WTC11 (cell line): ENCODE results near the gene TRIM38.

Source experiments
- CTCF ChIP-seq: fragments of 200-600 bp; IDR thresholded peaks from 2 replicates; pipeline ENCODE4 v1.8.0; 2022; ENCODE audit warnings: antibody characterized with exemption
- FOXP1 ChIP-seq: sonication (generic); formaldehyde crosslinking; IDR thresholded peaks from 2 replicates; pipeline ENCODE4 v1.8.0; 2022; ENCODE audit warnings: missing genetic modification reagents, mild to moderate bottlenecking, moderate library complexity, borderline replicate concordance
- IRF2 ChIP-seq: sonication (generic); formaldehyde crosslinking; IDR thresholded peaks from 2 replicates; pipeline ENCODE4 v1.8.0; 2022; ENCODE audit warnings: low read depth, missing genetic modification reagents, borderline replicate concordance
- NR1H2 ChIP-seq: sonication (generic); formaldehyde crosslinking; IDR thresholded peaks from 2 replicates; pipeline ENCODE4 v1.9.0; 2021; ENCODE audit warnings: mild to moderate bottlenecking, moderate library complexity, missing genetic modification reagents
- NR2C2 ChIP-seq: sonication (generic); formaldehyde crosslinking; IDR thresholded peaks from 2 replicates; pipeline ENCODE4 v1.8.0; 2022; ENCODE audit warnings: mild to moderate bottlenecking, missing genetic modification reagents
- SOX15 ChIP-seq: fragments of 250-450 bp; sonication (Bioruptor Pico); IDR thresholded peaks from 2 replicates; pipeline ENCODE4 v1.9.0; 2021; ENCODE audit warnings: mild to moderate bottlenecking
- USF2 ChIP-seq: sonication (generic); formaldehyde crosslinking; IDR thresholded peaks from 2 replicates; pipeline ENCODE4 v1.8.1; 2023; ENCODE audit warnings: mild to moderate bottlenecking, missing genetic modification reagents, moderate library complexity
- ZNF138 ChIP-seq: sonication (generic); formaldehyde crosslinking; conservative IDR thresholded peaks from 2 replicates; pipeline ENCODE4 v1.8.1; 2022; ENCODE audit warnings: mild to moderate bottlenecking, moderate library complexity, missing genetic modification reagents
- ZNF281 ChIP-seq: sonication (generic); formaldehyde crosslinking; IDR thresholded peaks from 2 replicates; pipeline ENCODE4 v1.8.0; 2023; ENCODE audit warnings: mild to moderate bottlenecking, missing genetic modification reagents
- TF ChIP-seq, protein P1 (sequence below): sonication (generic); formaldehyde crosslinking; IDR thresholded peaks from 2 replicates; pipeline ENCODE4 v1.8.1; 2023; ENCODE audit warnings: mild to moderate bottlenecking, missing genetic modification reagents

DNA sequence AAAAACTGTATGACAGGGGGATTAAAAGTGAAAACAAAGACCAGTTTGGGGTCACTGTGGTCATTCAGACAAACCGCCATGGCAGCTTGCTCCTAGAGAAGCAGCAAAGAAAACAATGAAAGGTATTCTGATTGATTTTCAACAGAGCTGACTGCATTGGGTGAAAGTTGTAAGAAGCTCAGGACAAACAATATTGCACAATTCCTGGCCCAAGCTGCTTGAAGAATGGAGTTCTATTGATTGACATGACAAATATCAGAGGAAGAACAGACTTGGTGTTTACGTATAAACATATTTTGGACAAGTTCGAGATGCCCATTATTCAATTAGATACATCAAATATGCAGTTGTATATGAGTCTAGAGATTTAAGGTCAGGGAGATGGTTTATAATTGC lies 62.0 kb downstream of the TRIM38 start:
- TF ChIP-seq NR2C2 (CRISPR knock-in tag) (no peak), USF2 (CRISPR knock-in tag) (no peak), CTCF (no peak), FOXP1 (no peak), NR1H2 (CRISPR knock-in tag) (no peak), ZNF281 (CRISPR knock-in tag) (no peak), IRF2 (no peak), SOX15 (CRISPR knock-in tag) (no peak), ZNF138 (CRISPR knock-in tag) (no peak)
- TF ChIP-seq, protein P1, sequence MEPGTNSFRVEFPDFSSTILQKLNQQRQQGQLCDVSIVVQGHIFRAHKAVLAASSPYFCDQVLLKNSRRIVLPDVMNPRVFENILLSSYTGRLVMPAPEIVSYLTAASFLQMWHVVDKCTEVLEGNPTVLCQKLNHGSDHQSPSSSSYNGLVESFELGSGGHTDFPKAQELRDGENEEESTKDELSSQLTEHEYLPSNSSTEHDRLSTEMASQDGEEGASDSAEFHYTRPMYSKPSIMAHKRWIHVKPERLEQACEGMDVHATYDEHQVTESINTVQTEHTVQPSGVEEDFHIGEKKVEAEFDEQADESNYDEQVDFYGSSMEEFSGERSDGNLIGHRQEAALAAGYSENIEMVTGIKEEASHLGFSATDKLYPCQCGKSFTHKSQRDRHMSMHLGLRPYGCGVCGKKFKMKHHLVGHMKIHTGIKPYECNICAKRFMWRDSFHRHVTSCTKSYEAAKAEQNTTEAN = no peak
